G401 (cell line): ENCODE data around the gene CGN. TPM values are rescaled to one million over a fixed set of nuclear protein-coding genes. Genes with fewer than 3 reads are reported as not detected.
A peak's percentile ranks its signal among the peaks of the same experiment; 100 is the strongest.

ENCODE experiments used
- DNase-seq: peaks from one replicate; pipeline ENCODE4 v3.0.0-alpha.2; 2015; ENCODE audit warnings: low spot score
- in situ Hi-C: cut with HindIII; loops from 2 replicates; pipeline ENCODE4 v1.10.0; 2016; ENCODE audit warnings: low sequenced_read_pairs, mixed read lengths
- total RNA-seq: library from RNA; depleted of rRNA; stranded (reverse); fragments of >200 nt; shearing (Covaris generic); gene quantifications from 2 replicates; pipeline ENCODE4 v1.2.3, GENCODE V29; 2014; rRNA removed

Gene CGN
- 11.4 and 18.6 TPM in 2 replicates for total RNA-seq

- in situ Hi-C loops, result no loop called here
- DNase-seq, result peak; percentile 97
Measured at GRCh38 chr1:151510957-151511635, at the start of gene CGN. TSS of gene CGN (plus strand) at chr1:151511387. CDS start at chr1:151518520, 7,133 bp downstream.

GRCh38 chr1:151461694-151462093 is 49.5 kb upstream of the CGN start:
- in situ Hi-C loops, result no loop called here
- DNase-seq, result no peak

- DNase-seq, result no peak
- in situ Hi-C loops, result no loop called here
Measured at GRCh38 chr1:151465026-151465425, 46.2 kb upstream of the CGN start.

GRCh38 chr1:151472856-151473731 is 38.1 kb upstream of the CGN start:
- no peak for DNase-seq
- in situ Hi-C loops, result no loop called here

- in situ Hi-C loops, result no loop called here
- no peak for DNase-seq
Measured at GRCh38 chr1:151474745-151475144, 36.4 kb upstream of the CGN start.

GRCh38 chr1:151475175-151475574 is 36.0 kb upstream of the CGN start:
- in situ Hi-C loops, result no loop called here

GRCh38 chr1:151476083-151476482 is 35.1 kb upstream of the CGN start:
- in situ Hi-C loops, result no loop called here
- no peak for DNase-seq

More at GRCh38 chr1:151475175-151475574, 36.0 kb upstream of the CGN start:
- no peak for DNase-seq

- in situ Hi-C loops, result no loop called here
- DNase-seq, result no peak
Measured at GRCh38 chr1:151477066-151477465, 34.1 kb upstream of the CGN start.

- in situ Hi-C loops, result no loop called here
- DNase-seq, result no peak
Measured at GRCh38 chr1:151478140-151478812, 32.9 kb upstream of the CGN start.

- in situ Hi-C loops, result no loop called here
- DNase-seq, result no peak
Measured at GRCh38 chr1:151478923-151479322, 32.3 kb upstream of the CGN start.

- no peak for DNase-seq
- in situ Hi-C loops, result no loop called here
Measured at GRCh38 chr1:151479462-151479861, 31.7 kb upstream of the CGN start.

GRCh38 chr1:151482017-151482416 is 29.2 kb upstream of the CGN start:
- in situ Hi-C loops, result no loop called here
- no peak for DNase-seq

GRCh38 chr1:151485685-151486255 is 25.4 kb upstream of the CGN start:
- in situ Hi-C loops, result no loop called here
- DNase-seq, result peak; percentile 5

- in situ Hi-C loops, result no loop called here
- DNase-seq, result no peak
Measured at GRCh38 chr1:151486557-151486956, 24.6 kb upstream of the CGN start.

- no peak for DNase-seq
- in situ Hi-C loops, result no loop called here
Measured at GRCh38 chr1:151491641-151492040, 19.5 kb upstream of the CGN start.

GRCh38 chr1:151492120-151492519 is 19.1 kb upstream of the CGN start:
- in situ Hi-C loops, result no loop called here
- DNase-seq, result no peak

GRCh38 chr1:151493042-151493441 is 18.1 kb upstream of the CGN start:
- in situ Hi-C loops, result no loop called here
- DNase-seq, result no peak

GRCh38 chr1:151494741-151495281 is 16.4 kb upstream of the CGN start:
- no peak for DNase-seq

GRCh38 chr1:151495316-151495715 is 15.9 kb upstream of the CGN start:
- in situ Hi-C loops, result no loop called here
- no peak for DNase-seq

More at GRCh38 chr1:151494741-151495281, 16.4 kb upstream of the CGN start:
- in situ Hi-C loops, result no loop called here
